CD8-positive, alpha-beta memory T cell (primary cell): Measurements from ENCODE around the gene EFNA2. TPM values are rescaled to one million over a fixed set of nuclear protein-coding genes. Genes with fewer than 3 reads are reported as not detected.

ENCODE experiments used
- CTCF ChIA-PET: fragments of 350-600 bp; sonication (Branson Sonifier 250); formaldehyde crosslinking; loops from one replicate; lab custom pipeline; 2021; ENCODE audit warnings: antibody characterized with exemption; lab: Charles Lee
- POLR2A ChIA-PET: fragments of 350-600 bp; sonication (Branson Sonifier 250); formaldehyde crosslinking; loops from one replicate; lab custom pipeline; 2021; ENCODE audit warnings: antibody characterized with exemption; lab: Charles Lee
- DNase-seq, 5 donors: peaks; one replicate each; pipeline versions ENCODE4 v3.0.0 to v3.0.0-alpha.2; 2020 to 2022; ENCODE audit warnings: mixed read lengths in 1 of 5
- H3K27ac ChIP-seq: one replicate; pipeline ENCODE4 v1.7.0; 2013; ENCODE audit warnings: low read depth, mild to moderate bottlenecking, low read length, moderate library complexity
- H3K27me3 ChIP-seq: 2 replicates; pipeline ENCODE4 v1.7.0; 2013; ENCODE audit warnings: low read length, mild to moderate bottlenecking; ENCODE audit not compliant: insufficient read depth, poor library complexity, severe bottlenecking
- H3K36me3 ChIP-seq: 2 replicates; pipeline ENCODE4 v1.7.0; 2013; ENCODE audit warnings: mild to moderate bottlenecking, low read length, moderate library complexity; ENCODE audit not compliant: insufficient read depth
- H3K4me1 ChIP-seq: 2 replicates; pipeline ENCODE4 v1.7.0; 2013; ENCODE audit warnings: mild to moderate bottlenecking, low read length, moderate library complexity; ENCODE audit not compliant: insufficient read depth
- H3K4me3 ChIP-seq: 2 replicates; pipeline ENCODE4 v1.7.0; 2013; ENCODE audit warnings: mild to moderate bottlenecking, low read length
- H3K9me3 ChIP-seq: 2 replicates; pipeline ENCODE4 v1.7.0; 2013; ENCODE audit warnings: mild to moderate bottlenecking, low read length
- H3K27ac Mint-ChIP-seq, 8 donors: one replicate each; pipeline ENCODE4 v1.8.0; 2020 to 2021; ENCODE audit warnings: mixed read lengths in 8 of 8, mild to moderate bottlenecking in 6 of 8, inconsistent platforms in 3 of 8, moderate library complexity in 3 of 8
- H3K27me3 Mint-ChIP-seq, 2 donors: one replicate each; pipeline ENCODE4 v1.8.0; 2020 to 2021; ENCODE audit warnings: mixed read lengths in 2 of 2, mild to moderate bottlenecking in 1 of 2, moderate library complexity in 1 of 2
- H3K36me3 Mint-ChIP-seq, 3 donors: one replicate each; pipeline ENCODE4 v1.8.0; 2020 to 2021; ENCODE audit warnings: mixed read lengths in 3 of 3, inconsistent platforms in 1 of 3, mild to moderate bottlenecking in 1 of 3
- H3K4me1 Mint-ChIP-seq, 3 donors: one replicate each; pipeline ENCODE4 v1.8.0; 2020 to 2021; ENCODE audit warnings: mixed read lengths in 3 of 3, inconsistent platforms in 1 of 3, mild to moderate bottlenecking in 1 of 3
- H3K4me3 Mint-ChIP-seq, 7 donors: one replicate each; pipeline ENCODE4 v1.8.0; 2020 to 2021; ENCODE audit warnings: mixed read lengths in 7 of 7, mild to moderate bottlenecking in 6 of 7, moderate library complexity in 4 of 7, inconsistent platforms in 2 of 7
- H3K9me3 Mint-ChIP-seq, 5 donors: one replicate each; pipeline ENCODE4 v1.8.0; 2020 to 2022; ENCODE audit warnings: mixed read lengths in 5 of 5, mild to moderate bottlenecking in 3 of 5, moderate library complexity in 2 of 5, inconsistent platforms in 1 of 5
- polyA plus RNA-seq: library from polyadenylated mRNA; unstranded; fragments of 300-500 nt; fragmentation: Illumina TruSeq; gene quantifications from one replicate; pipeline ENCODE4 v1.2.3, GENCODE V29; 2021
- total RNA-seq, 2 experiments: library from RNA; stranded (reverse); gene quantifications; one replicate each; pipeline ENCODE4 v1.2.3, GENCODE V29; 2021

Gene EFNA2
- total and polyA plus RNA-seq, 3 experiments from 2014 or later = not detected

DNA sequence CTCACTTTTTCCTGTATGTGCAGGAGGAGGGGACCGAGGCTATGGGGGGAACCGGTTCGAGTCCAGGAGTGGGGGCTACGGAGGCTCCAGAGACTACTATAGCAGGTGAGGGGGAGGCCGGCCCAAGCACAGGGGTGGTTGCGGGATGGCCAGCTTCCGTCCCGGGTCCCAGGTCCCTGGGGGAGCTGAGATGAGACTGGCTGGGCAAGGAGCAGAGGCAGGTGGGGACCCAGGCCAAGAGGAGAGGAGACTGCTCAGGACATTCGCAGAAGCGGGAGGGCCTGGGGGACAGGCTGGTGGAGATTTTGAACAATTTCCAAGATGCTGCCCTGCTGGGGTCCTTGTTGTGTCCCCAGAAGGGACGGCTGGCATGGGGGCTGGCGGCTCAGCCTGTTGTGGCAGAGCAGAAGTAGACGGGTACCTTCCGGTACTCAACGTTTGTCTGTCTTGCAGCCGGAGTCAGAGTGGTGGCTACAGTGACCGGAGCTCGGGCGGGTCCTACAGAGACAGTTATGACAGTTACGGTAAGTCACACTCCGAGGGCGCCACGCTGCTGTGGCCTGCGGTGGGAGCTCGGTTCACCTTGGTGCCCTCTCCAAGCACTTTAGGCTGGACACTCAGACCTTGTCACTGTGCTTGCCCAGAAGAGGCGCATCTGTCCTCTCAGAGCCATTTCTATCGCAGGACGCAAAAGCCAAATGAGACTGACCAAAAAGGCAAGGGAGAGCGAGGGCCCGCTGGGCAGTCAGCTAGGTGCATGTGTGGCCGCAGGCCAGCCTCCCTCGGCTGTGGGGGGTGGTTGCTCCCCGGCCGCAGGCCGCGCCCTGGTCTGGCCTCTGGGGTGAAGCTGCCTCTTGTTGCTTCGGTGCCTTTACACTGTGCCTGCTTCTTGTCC lies 13.9 kb upstream of the EFNA2 start:
- H3K27ac Mint-ChIP-seq = peak overlapping the region; percentile 86 to 98 (median 93)
- peaks cover 0 to 10% of the 10 kb centered on the region in 2 donors for H3K27me3 Mint-ChIP-seq
- peak overlapping the region; percentile 99 for H3K4me3 ChIP-seq
- no peaks in the 10 kb centered on the region for H3K9me3 ChIP-seq
- peaks cover 14 to 52% (median 17%) of the 10 kb centered on the region in 3 donors for H3K36me3 Mint-ChIP-seq
- H3K4me3 Mint-ChIP-seq = peak overlapping the region; percentile 86 to 92 (median 87)
- no peak for DNase-seq
- H3K4me1 Mint-ChIP-seq = peaks cover 55 to 74% (median 60%) of the 10 kb centered on the region in 3 donors
- CTCF ChIA-PET = interaction anchor here (1.0 to 1.9 kb wide), 3 partner anchors 18 to 28 kb away, joined by 3 to 7 read pairs (median 4); no protein-coding TSS in a partner anchor
- peaks cover 82% of the 10 kb centered on the region for H3K4me1 ChIP-seq
- POLR2A ChIA-PET = interaction anchor here (0.9 to 3.5 kb wide), 2 partner anchors 19 to 27 kb away, joined by 5 to 17 read pairs; no protein-coding TSS in a partner anchor
- peak overlapping the region; percentile 54 for H3K27ac ChIP-seq
- peaks cover 42% of the 10 kb centered on the region for H3K36me3 ChIP-seq
- H3K27me3 ChIP-seq = no peaks in the 10 kb centered on the region
- H3K9me3 Mint-ChIP-seq = no peaks in the 10 kb centered on the region

DNA sequence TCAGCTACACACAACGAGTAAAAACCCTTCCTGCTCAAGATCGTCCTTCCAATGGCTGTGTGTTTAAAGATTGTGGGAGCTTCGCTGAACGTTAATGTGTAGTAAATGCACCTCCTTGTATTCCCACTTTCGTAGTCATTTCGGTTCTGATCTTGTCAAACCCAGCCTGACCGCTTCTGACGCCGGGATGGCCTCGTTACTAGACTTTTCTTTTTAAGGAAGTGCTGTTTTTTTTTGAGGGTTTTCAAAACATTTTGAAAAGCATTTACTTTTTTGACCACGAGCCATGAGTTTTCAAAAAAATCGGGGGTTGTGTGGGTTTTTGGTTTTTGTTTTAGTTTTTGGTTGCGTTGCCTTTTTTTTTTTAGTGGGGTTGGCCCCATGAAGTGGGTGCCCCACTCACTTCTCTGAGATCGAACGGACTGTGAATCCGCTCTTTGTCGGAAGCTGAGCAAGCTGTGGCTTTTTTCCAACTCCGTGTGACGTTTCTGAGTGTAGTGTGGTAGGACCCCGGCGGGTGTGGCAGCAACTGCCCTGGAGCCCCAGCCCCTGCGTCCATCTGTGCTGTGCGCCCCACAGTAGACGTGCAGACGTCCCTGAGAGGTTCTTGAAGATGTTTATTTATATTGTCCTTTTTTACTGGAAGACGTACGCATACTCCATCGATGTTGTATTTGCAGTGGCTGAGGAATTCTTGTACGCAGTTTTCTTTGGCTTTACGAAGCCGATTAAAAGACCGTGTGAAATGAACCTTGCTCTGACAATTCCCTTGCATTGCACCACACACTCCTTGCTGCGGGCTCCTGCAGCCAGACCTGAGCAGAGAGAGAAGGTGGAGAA lies 13.0 kb upstream of the EFNA2 start:
- no peaks in the 10 kb centered on the region for H3K27me3 ChIP-seq
- peak overlapping the region; percentile 4 for H3K27ac ChIP-seq
- Mint-ChIP-seq H3K4me3 (peak overlapping the region; percentile 26 to 87 (median 56)), H3K36me3 (peaks cover 14 to 55% (median 19%) of the 10 kb centered on the region in 3 donors), H3K27me3 (peaks cover 0 to 10% of the 10 kb centered on the region in 2 donors), H3K27ac (peak overlapping the region in 7 of 8 donors; percentile 17 to 98 (median 72)), H3K4me1 (peaks cover 53 to 71% (median 56%) of the 10 kb centered on the region in 3 donors), H3K9me3 (no peaks in the 10 kb centered on the region)
- no peaks in the 10 kb centered on the region for H3K9me3 ChIP-seq
- POLR2A ChIA-PET = interaction anchor here (0.9 to 3.5 kb wide), 3 partner anchors 9 to 28 kb away, joined by 4 to 17 read pairs (median 5); no protein-coding TSS in a partner anchor
- H3K36me3 ChIP-seq = peaks cover 42% of the 10 kb centered on the region
- DNase-seq = no peak
- no peak overlapping the region for H3K4me3 ChIP-seq
- CTCF ChIA-PET = interaction anchor here (1.0 to 1.9 kb wide), 5 partner anchors 11 to 29 kb away, joined by 3 to 15 read pairs (median 4); no protein-coding TSS in a partner anchor
- H3K4me1 ChIP-seq = peaks cover 80% of the 10 kb centered on the region

DNA sequence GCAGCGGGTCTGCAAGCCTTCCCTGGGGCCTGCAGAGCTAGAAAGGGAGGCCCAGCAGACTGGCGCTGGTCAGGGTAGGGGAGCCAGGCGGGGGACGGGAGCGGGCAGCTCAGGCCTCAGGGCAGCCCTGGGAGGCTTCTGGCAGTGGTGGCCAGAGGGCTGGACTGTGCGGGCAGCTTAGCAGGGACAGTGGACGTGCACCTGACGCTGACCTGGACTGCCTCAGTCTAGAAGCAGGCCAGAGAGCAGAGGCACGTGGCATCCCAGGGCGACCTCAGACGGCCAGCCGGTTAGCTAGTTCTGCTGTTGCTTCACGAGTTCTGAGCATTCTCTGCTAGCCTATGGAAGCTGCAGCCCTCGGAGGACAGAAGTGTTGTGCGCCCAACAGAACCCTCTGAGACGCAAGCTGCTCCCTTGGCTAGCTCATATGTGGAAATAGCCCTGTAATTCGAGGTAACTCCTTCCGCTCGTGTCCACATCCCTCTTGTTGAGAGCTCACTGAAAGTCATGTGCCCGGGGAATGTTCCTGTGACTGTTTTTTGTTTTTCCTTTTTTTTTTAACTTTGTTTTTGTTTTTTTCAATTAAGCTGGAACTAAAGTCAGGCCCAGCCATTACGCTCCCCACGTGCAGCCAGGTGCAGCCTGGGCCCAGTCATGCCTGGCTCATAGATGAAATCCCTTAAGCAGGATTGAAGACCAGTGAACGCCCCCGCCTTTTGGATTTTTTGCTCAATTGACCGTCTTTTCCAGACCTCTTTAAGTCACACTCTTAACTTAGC lies 12.2 kb upstream of the EFNA2 start:
- POLR2A ChIA-PET = interaction anchor here (0.8 to 3.5 kb wide), 3 partner anchors 10 to 29 kb away, joined by 4 to 17 read pairs (median 4); no protein-coding TSS in a partner anchor
- peaks cover 42% of the 10 kb centered on the region for H3K36me3 ChIP-seq

DNA sequence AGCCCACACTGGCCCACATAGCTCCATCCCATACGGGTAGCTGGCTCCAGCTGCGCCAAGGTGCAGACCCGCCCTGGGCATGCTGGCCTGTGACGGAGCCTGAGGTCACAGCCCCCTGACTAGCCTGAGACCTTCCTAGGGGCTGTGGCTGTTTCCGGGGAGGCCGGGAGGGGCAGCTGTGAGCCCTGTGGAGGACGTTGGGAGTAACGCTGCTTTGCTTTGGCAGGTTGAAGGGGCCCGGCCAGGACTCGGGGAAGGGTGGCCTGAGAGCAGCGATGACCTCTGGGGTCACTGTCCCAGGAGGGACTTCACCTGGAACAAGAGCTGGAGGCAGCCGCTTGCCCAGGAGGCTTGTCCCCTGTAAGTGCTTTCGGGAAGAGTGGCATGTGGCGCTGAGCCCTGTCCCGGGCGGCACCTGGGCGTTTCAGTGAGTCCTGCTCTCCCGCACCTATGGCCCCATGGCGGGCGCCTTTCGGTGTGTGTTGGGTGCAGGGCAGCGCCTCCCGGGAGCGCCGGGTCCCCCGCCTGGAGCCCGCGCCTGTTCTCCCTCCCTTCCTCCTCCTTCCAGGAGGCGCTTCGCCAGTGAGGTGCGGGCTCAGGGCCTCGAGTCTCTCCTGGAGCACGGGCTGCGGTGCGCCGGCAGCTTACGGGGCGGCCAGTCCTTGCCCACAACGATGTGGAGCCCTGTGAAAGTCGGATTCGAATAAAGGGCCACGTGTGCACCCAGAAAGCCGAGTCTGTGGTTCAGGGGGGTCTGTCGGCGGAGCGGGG lies 11.4 kb upstream of the EFNA2 start:
- ChIA-PET CTCF (interaction anchor here (0.9 to 1.7 kb wide), 3 partner anchors 11 to 30 kb away, joined by 3 to 15 read pairs (median 3); no protein-coding TSS in a partner anchor), POLR2A (interaction anchor here (0.8 to 3.5 kb wide), 3 partner anchors 10 to 30 kb away, joined by 4 to 17 read pairs (median 4); no protein-coding TSS in a partner anchor)
- Mint-ChIP-seq H3K27ac (peak overlapping the region; percentile 35 to 98 (median 81)), H3K4me3 (peak overlapping the region in 6 of 7 donors; percentile 13 to 87 (median 65)), H3K27me3 (peaks cover 0 to 10% of the 10 kb centered on the region in 2 donors), H3K4me1 (peaks cover 49 to 59% (median 50%) of the 10 kb centered on the region in 3 donors), H3K36me3 (peaks cover 14 to 65% (median 19%) of the 10 kb centered on the region in 3 donors), H3K9me3 (no peaks in the 10 kb centered on the region)
- Histone ChIP-seq H3K27me3 (no peaks in the 10 kb centered on the region), H3K36me3 (peaks cover 49% of the 10 kb centered on the region), H3K27ac (peak overlapping the region; percentile 92), H3K4me3 (no peak overlapping the region), H3K4me1 (peaks cover 67% of the 10 kb centered on the region), H3K9me3 (no peaks in the 10 kb centered on the region)
- DNase-seq = no peak

More for the DNA sequence above, 12.2 kb upstream of the EFNA2 start:
- Histone ChIP-seq H3K4me3 (no peak overlapping the region), H3K27me3 (no peaks in the 10 kb centered on the region), H3K4me1 (peaks cover 72% of the 10 kb centered on the region), H3K27ac (peak overlapping the region; percentile 92), H3K9me3 (no peaks in the 10 kb centered on the region)
- CTCF ChIA-PET = interaction anchor here (0.9 to 1.7 kb wide), 3 partner anchors 10 to 29 kb away, joined by 3 to 15 read pairs (median 3); no protein-coding TSS in a partner anchor
- Mint-ChIP-seq H3K4me1 (peaks cover 53 to 66% (median 55%) of the 10 kb centered on the region in 3 donors), H3K27ac (peak overlapping the region; percentile 54 to 98 (median 82)), H3K36me3 (peaks cover 14 to 58% (median 19%) of the 10 kb centered on the region in 3 donors), H3K27me3 (peaks cover 0 to 10% of the 10 kb centered on the region in 2 donors), H3K9me3 (no peaks in the 10 kb centered on the region), H3K4me3 (peak overlapping the region; percentile 43 to 87 (median 69))
- no peak for DNase-seq

DNA sequence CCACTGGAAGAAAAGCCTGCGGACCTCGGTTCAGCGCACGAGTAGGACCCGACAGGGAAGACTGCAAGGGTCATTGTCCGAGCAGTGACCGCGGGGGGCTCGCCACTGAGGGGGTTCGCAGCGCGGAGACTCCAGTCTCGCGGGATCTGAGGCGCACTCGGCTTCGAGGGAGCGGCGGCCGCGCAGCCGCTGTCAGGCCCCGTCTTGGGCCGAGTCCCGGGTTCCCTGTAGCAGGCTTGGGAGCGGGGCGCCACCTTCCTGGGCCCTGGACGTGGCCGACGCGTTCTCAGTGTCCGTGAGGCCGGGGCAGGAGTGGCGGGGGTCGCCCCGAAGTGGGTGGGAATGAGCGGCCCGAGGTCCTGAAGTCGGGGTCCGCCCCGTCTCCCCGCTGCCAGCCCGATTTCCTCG lies 10.8 kb upstream of the EFNA2 start:
- Mint-ChIP-seq H3K9me3 (no peaks in the 10 kb centered on the region), H3K4me3 (peak overlapping the region in 4 of 7 donors; percentile 50 to 82 (median 72)), H3K27ac (peak overlapping the region in 3 of 8 donors; percentile 70 to 98 (median 78)), H3K36me3 (peaks cover 14 to 68% (median 20%) of the 10 kb centered on the region in 3 donors), H3K4me1 (peaks cover 51 to 62% (median 53%) of the 10 kb centered on the region in 3 donors), H3K27me3 (peaks cover 0 to 10% of the 10 kb centered on the region in 2 donors)
- Histone ChIP-seq H3K4me3 (peak overlapping the region; percentile 49), H3K27ac (peak overlapping the region; percentile 92), H3K9me3 (no peaks in the 10 kb centered on the region), H3K36me3 (peaks cover 51% of the 10 kb centered on the region), H3K4me1 (peaks cover 66% of the 10 kb centered on the region), H3K27me3 (no peaks in the 10 kb centered on the region)
- peak in 1 of 5 donors; percentile 63 for DNase-seq
- POLR2A ChIA-PET = interaction anchor here (0.8 to 1.8 kb wide), 9 partner anchors 9 to 205 kb away, joined by 3 to 18 read pairs (median 3); a partner anchor contains a TSS
- CTCF ChIA-PET = interaction anchor here (1.0 to 1.8 kb wide), 3 partner anchors 9 to 31 kb away, joined by 6 to 15 read pairs (median 12); no protein-coding TSS in a partner anchor

DNA sequence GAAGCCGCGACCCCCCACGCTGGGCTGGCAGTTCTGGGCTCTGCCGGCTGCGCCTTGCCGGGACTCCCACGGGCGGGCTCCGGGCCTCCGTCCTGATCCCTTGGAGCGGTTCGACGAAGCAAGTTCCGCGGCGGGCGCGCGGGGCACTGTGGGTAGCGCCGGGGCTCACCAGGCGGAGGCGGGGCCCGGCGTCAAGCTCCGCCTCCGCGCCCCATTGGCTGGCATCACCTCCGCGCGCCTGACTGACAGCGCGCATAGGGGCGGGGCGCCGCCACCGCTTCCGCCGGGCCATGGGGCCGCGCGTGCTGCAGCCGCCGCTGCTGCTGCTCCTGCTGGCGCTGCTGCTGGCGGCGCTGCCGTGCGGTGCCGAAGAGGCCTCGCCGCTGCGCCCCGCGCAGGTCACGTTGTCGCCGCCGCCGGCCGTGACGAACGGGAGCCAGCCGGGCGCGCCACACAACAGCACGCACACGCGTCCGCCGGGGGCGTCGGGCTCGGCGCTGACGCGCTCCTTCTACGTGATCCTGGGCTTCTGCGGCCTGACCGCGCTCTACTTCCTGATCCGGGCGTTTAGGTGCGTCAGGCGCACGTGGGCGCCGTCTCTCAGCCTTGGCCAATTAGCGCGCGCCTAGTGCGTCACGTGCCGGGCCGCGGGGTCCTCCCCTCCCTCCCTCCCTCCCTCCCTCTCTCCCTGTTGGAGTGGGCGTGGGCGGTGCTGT lies 10.3 kb upstream of the EFNA2 start, which contains the start of gene FAM174C:
TSS of gene FAM174C (plus strand) at position 271 of the 716 bp plus-strand sequence. CDS start at position 291, 20 bp downstream.
- Histone ChIP-seq H3K4me3 (peak within 1 kb of the TSS; percentile 74), H3K36me3 (peaks cover 51% of the 10 kb centered on the region), H3K27ac (peak within 1 kb of the TSS; percentile 92), H3K4me1 (peaks cover 61% of the 10 kb centered on the region), H3K9me3 (no peaks in the 10 kb centered on the region), H3K27me3 (no peaks in the 10 kb centered on the region)
- ChIA-PET POLR2A (interaction anchor here (0.6 to 1.8 kb wide), 10 partner anchors 9 to 205 kb away, joined by 3 to 18 read pairs (median 4); a partner anchor contains a TSS), CTCF (interaction anchor here (1.0 to 1.8 kb wide), 2 partner anchors 9 to 31 kb away, joined by 6 to 12 read pairs; no protein-coding TSS in a partner anchor)
- peak; percentile 96 to 99 (median 97) for DNase-seq
- H3K4me3 Mint-ChIP-seq = peak within 1 kb of the TSS; percentile 79 to 87 (median 84)
- peaks cover 48 to 61% (median 50%) of the 10 kb centered on the region in 3 donors for H3K4me1 Mint-ChIP-seq
- peaks cover 11 to 66% (median 18%) of the 10 kb centered on the region in 3 donors for H3K36me3 Mint-ChIP-seq
- H3K27ac Mint-ChIP-seq = peak within 1 kb of the TSS; percentile 78 to 98 (median 93)
- H3K9me3 Mint-ChIP-seq = no peaks in the 10 kb centered on the region
- H3K27me3 Mint-ChIP-seq = peaks cover 0 to 6% of the 10 kb centered on the region in 2 donors
